GM19193 (cell line): ENCODE results near the gene CELF3.
A peak's percentile ranks its signal among the peaks of the same experiment; 100 is the strongest.

Source experiments
- POLR2A ChIP-seq: IDR thresholded peaks from 4 replicates; pipeline ENCODE4 v1.6.1; 2011; ENCODE audit not compliant: insufficient read depth, insufficient read length; ENCODE audit errors: extremely low read depth

The CELF3 gene

GRCh38 chr1:151716771-151717631 is at the start of gene CELF3:
CELF3 (minus strand) TSS chr1:151716803; CDS start chr1:151716020, 783 bp downstream.
- no peak for TF ChIP-seq POLR2A

DNA sequence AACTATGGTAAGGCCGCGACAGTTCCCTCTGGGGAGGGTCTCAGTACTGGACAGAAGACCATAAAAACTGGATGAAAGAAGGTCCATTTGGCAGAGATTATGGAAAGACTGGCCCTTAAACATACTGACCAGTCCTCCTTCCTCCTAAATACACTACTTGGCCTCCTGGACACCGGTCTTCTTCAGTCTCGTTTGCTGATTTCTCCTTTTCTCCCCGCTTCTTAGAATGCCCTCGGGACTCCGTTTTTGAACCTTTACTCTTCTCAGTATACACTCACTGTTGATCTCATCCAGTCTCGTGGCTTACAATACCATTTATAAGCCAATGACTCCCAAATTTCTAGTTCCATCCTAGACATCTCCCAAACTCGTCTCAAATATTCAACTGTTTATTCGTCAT is 47.4 kb upstream of the CELF3 start:
- no peak for TF ChIP-seq POLR2A

GRCh38 chr1:151762941-151763921 is 46.6 kb upstream of the CELF3 start, which contains the start of gene MRPL9:
MRPL9 (minus strand) TSS chr1:151763496; CDS start chr1:151763479, 17 bp downstream.
- peak; percentile 79 for TF ChIP-seq POLR2A

DNA sequence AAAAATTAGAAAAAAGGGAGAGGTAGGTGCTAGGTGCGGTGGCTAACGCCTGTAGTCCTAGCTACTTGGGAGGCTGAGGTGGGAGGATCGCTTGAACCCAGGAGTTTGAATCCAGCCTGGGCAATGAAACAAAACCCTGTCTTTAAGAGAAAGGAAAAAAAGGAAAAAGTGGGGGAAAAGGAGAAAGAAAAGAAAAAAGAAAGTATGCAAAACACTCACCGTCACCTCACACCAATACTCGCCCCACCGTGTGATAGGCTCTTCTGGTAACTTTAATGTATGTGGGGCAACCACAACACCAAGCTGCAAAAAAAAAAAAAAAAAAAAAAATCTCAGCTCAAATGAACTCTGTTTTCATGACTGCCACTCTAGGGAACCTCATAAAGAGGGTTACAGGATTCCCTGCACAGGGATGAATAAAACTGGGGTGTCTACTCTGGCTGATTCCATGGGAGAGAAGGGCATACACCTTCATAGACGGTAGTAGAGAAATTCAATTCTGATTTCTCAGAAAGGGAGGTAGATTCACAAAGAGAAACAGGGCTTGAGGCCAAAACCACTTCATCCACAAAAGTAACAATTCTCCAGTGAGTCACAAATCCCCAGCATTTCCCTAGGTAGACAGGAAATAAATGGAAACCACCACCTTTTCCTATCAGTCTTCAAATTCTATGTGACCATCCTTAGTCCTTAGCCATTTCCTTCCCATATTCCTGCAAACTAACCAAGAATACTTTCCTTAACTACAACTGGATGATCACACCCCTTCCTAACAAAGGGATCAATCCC is 44.2 kb upstream of the CELF3 start:
- no peak for TF ChIP-seq POLR2A

- TF ChIP-seq POLR2A, result no peak
These were observed 42.6 kb upstream of the CELF3 start for GRCh38 chr1:151759241-151759640.

DNA sequence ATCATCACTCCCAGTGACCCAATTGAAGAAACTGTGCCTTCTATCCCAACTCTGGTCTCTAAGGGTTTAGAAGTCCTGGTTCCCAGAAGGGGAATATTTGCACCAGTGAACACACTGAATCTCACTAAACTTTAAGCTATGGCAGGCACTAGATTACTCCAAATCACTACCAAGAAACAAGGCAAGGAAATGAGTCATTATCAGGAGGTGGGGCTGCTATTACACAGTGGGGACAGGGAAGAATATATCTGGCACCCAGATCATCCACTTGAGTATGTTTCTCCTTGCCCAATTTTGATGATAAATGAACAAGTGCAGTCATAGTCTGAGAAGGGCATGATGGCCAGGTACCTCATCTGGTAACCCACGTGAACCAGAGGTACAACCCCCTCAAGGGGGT is 39.7 kb upstream of the CELF3 start:
- TF ChIP-seq POLR2A, result no peak

GRCh38 chr1:151741516-151741915 is 24.9 kb upstream of the CELF3 start:
- TF ChIP-seq POLR2A, result no peak

DNA sequence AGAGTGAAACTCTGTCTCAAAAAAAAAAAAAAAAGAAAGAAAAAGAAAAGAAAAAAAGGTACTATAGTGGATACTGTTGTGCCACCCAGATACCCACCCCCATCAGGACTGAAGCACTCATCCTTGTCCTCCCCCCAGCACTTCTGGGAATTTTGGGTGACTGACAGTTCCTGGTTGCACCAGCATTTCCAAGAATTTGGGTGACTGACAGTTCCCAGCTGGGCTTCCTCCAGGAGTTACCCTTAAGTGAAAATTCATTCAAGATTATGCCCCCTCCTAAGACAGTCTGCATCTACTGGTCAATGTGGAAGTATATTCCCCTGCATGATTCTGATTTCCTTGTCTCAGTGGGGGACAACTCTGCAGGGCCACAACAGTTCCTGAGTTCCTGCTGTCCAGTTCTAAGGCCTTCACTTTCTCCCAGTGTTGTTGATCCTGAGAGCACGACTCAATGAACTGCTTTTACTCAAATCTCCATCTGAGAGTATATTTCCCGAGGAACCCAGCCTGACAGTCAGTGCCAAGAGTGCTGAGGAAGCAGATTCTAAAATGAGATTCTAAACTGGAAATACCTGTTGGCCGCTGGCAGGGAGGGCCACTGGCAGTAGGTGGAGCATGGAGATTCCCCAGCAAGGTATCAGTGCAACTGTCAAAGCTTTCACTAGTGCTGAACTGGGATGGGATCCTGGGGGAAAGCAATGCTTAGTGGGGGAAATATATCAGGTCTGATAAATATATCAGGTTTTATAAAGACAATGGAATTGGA is 23.2 kb upstream of the CELF3 start:
- TF ChIP-seq POLR2A, result no peak

DNA sequence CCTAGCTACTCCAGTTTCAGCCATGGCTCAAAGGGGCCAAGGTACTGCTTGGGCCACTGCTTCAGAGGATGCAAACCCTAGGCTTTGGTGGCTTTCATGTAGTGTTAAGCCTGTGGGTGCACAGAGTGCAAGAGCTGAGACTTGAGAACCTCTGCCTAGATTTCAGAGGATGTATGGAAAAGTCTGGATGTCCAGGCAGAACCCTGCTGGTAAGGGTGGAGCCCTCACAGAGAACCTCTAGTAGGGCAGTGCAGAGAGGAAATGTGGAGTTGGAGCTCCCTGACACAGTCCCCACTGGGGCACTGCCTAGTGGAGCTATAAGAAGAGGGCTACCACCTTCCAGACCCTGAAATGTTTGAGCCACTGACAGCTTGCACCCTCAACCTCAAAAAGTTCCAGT is 20.9 kb upstream of the CELF3 start:
- TF ChIP-seq POLR2A, result no peak

DNA sequence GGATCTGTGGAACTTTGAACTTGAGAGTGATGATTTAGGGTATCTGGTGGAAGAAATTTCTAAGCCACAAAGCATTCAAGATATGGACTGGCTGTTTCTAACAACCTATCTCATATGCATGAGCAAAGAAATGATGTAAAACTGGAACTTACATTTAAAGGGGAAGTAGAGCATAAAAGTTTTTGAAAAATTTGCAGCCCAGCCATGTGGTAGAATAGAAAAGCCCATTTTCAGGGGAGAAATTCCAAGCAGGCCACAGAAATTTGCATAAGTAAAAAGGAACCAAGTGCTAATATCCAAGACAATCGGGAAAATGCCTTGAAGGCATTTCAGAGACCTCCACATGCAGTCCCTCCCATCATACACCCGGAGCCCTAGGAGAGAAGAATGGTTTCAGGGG is 20.4 kb upstream of the CELF3 start:
- no peak for TF ChIP-seq POLR2A

- TF ChIP-seq POLR2A, result no peak
These were observed 16.5 kb upstream of the CELF3 start for GRCh38 chr1:151733126-151733525.

DNA sequence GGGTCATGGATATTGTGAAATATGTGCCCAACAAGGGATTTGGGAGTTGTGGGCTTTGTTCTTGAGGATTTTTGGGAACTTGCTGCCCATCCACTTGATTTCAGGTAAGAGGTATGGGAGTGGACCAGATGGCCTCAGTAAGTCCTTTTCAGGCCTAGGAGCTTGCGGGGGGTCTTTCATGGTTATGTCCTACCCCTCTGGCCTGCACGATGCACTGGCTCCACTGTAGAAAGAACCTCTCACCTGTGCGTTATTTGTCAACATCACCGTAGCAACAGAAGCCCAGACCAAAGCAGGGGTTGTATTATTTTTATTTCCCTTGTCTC is 13.3 kb upstream of the CELF3 start:
- no peak for TF ChIP-seq POLR2A

- no peak for TF ChIP-seq POLR2A
These were observed 12.8 kb upstream of the CELF3 start for GRCh38 chr1:151729157-151729965.
